ENCODE results near the gene DLEU7. TPM values are rescaled to one million over a fixed set of nuclear protein-coding genes. Genes with fewer than 3 reads are reported as not detected.
A peak's percentile ranks its signal among the peaks of the same experiment; 100 is the strongest.

Gene DLEU7
- total RNA-seq, 1 donor from 2014 or later: 0.08 TPM

GRCh38 chr13:50844084-50844875, 788 bp upstream of the DLEU7 start:
- H3K27ac ChIP-seq (replicated peaks): no peak overlapping the region

GRCh38 chr13:50842990-50843256, 569 bp downstream of the DLEU7 start:
- Histone ChIP-seq H3K4me3 (peak overlapping the region; percentile 60), H3K4me1 (peaks cover 14% of the 10 kb centered on the region), H3K9me3 (replicated peaks) (no peaks in the 10 kb centered on the region), H3K27ac (replicated peaks) (no peak overlapping the region), H3K27me3 (ENCODE audit: low read depth) (peaks cover 59% of the 10 kb centered on the region), H3K36me3 (no peaks in the 10 kb centered on the region)
- intact Hi-C loops (cut with micrococcal nuclease): no loop called here
- DNase-seq: no peak
- TF ChIP-seq CTCF (IDR thresholded peaks at IDR 0.05; ENCODE audit: borderline replicate concordance): no peak

More at GRCh38 chr13:50844084-50844875, 788 bp upstream of the DLEU7 start:
- intact Hi-C loops (cut with micrococcal nuclease): no loop called here
- peaks cover 14% of the 10 kb centered on the region for H3K4me1 ChIP-seq
- H3K36me3 ChIP-seq: no peaks in the 10 kb centered on the region
- H3K4me3 ChIP-seq: no peak overlapping the region
- TF ChIP-seq CTCF (IDR thresholded peaks at IDR 0.05; ENCODE audit: borderline replicate concordance): no peak
- H3K27me3 ChIP-seq (ENCODE audit: low read depth): peaks cover 45% of the 10 kb centered on the region
- no peaks in the 10 kb centered on the region for H3K9me3 ChIP-seq (replicated peaks)
- DNase-seq: no peak

GRCh38 chr13:50842251-50842989, 1.1 kb downstream of the DLEU7 start:
- intact Hi-C loops (cut with micrococcal nuclease): no loop called here
- Histone ChIP-seq H3K27ac (replicated peaks) (no peak overlapping the region), H3K27me3 (ENCODE audit: low read depth) (peaks cover 59% of the 10 kb centered on the region), H3K4me3 (no peak overlapping the region), H3K4me1 (peaks cover 14% of the 10 kb centered on the region), H3K36me3 (no peaks in the 10 kb centered on the region), H3K9me3 (replicated peaks) (no peaks in the 10 kb centered on the region)
- DNase-seq: no peak
- no peak for TF ChIP-seq CTCF (IDR thresholded peaks at IDR 0.05; ENCODE audit: borderline replicate concordance)

GRCh38 chr13:50841786-50842185, 1.7 kb downstream of the DLEU7 start:
- Histone ChIP-seq H3K9me3 (replicated peaks) (no peaks in the 10 kb centered on the region), H3K4me1 (peaks cover 14% of the 10 kb centered on the region), H3K36me3 (no peaks in the 10 kb centered on the region), H3K27me3 (ENCODE audit: low read depth) (peaks cover 59% of the 10 kb centered on the region), H3K27ac (replicated peaks) (no peak overlapping the region), H3K4me3 (no peak overlapping the region)
- intact Hi-C loops (cut with micrococcal nuclease): no loop called here
- DNase-seq: no peak
- TF ChIP-seq CTCF (IDR thresholded peaks at IDR 0.05; ENCODE audit: borderline replicate concordance): no peak

DNA sequence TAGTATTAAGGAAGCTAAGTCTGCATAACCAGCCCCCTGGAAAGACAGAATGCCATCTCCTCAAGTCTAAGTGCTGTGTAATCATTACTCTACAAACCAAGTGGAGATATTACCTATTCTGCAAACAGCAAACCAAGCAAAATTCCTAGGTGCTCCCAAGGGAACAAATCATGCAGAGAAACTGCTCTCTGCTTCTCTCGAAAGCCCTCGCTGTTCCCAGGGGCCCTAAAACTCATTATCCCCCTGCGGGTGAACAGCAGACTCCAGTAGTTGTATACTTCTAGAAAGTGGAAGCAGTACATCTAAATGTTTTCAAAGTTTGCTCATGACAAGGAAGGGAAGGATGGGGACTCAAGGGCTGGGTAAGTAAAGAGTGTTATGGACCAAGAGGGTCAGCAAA, 3.2 kb downstream of the DLEU7 start:
- TF ChIP-seq CTCF (IDR thresholded peaks at IDR 0.05; ENCODE audit: borderline replicate concordance): no peak
- Histone ChIP-seq H3K36me3 (no peaks in the 10 kb centered on the region), H3K4me3 (no peak overlapping the region), H3K27ac (replicated peaks) (no peak overlapping the region), H3K9me3 (replicated peaks) (no peaks in the 10 kb centered on the region), H3K27me3 (ENCODE audit: low read depth) (peaks cover 59% of the 10 kb centered on the region), H3K4me1 (peaks cover 14% of the 10 kb centered on the region)
- intact Hi-C loops (cut with micrococcal nuclease): no loop called here
- no peak for DNase-seq
